NCI-H2227 treated with DMSO at 0.1 percent for 48 hours (cell line): ENCODE data around the gene SIGLEC9.
A peak's percentile ranks its signal among the peaks of the same experiment; 100 is the strongest.

Experiments
- DNase-seq: peaks from one replicate; lab custom pipeline; 2025; lab: John Stamatoyannopoulos, UW

Gene SIGLEC9

GRCh38 chr19:51124729-51125128, at the start of gene SIGLEC9:
SIGLEC9 (plus strand) TSS chr19:51124906; CDS start chr19:51124975, 69 bp downstream.
- DNase-seq = no peak

- no peak for DNase-seq
These were observed 48.7 kb upstream of the SIGLEC9 start for GRCh38 chr19:51075998-51076397.

GRCh38 chr19:51076631-51077213, 48.0 kb upstream of the SIGLEC9 start:
- DNase-seq = no peak

- no peak for DNase-seq
These were observed 46.6 kb upstream of the SIGLEC9 start for GRCh38 chr19:51078104-51078503.

- no peak for DNase-seq
These were observed 46.0 kb upstream of the SIGLEC9 start for GRCh38 chr19:51078731-51079130.

GRCh38 chr19:51079481-51080110, 45.1 kb upstream of the SIGLEC9 start:
- DNase-seq = no peak

- DNase-seq = no peak
These were observed 43.2 kb upstream of the SIGLEC9 start for GRCh38 chr19:51081476-51081875.

- DNase-seq = no peak
These were observed 42.1 kb upstream of the SIGLEC9 start, which contains the start of gene KLK14 for GRCh38 chr19:51082611-51083010. KLK14 (minus strand) TSS chr19:51082887; CDS start chr19:51082614, 273 bp downstream.

- DNase-seq = no peak
These were observed 41.5 kb upstream of the SIGLEC9 start for GRCh38 chr19:51083181-51083580.

- no peak for DNase-seq
These were observed 40.9 kb upstream of the SIGLEC9 start for GRCh38 chr19:51083783-51084182.

- DNase-seq = no peak
These were observed 40.2 kb upstream of the SIGLEC9 start for GRCh38 chr19:51084505-51084904.

GRCh38 chr19:51086153-51086850, 38.4 kb upstream of the SIGLEC9 start:
- DNase-seq = no peak

GRCh38 chr19:51089786-51090185, 34.9 kb upstream of the SIGLEC9 start:
- DNase-seq = no peak

- DNase-seq = no peak
These were observed 34.2 kb upstream of the SIGLEC9 start for GRCh38 chr19:51090471-51090870.

GRCh38 chr19:51091126-51091525, 33.6 kb upstream of the SIGLEC9 start:
- DNase-seq = no peak

- no peak for DNase-seq
These were observed 32.5 kb upstream of the SIGLEC9 start for GRCh38 chr19:51091895-51092873.

- no peak for DNase-seq
These were observed 31.6 kb upstream of the SIGLEC9 start for GRCh38 chr19:51093101-51093500.

- DNase-seq = no peak
These were observed 31.0 kb upstream of the SIGLEC9 start for GRCh38 chr19:51093510-51094345.

- DNase-seq = peak; percentile 1
These were observed 29.9 kb upstream of the SIGLEC9 start for GRCh38 chr19:51094696-51095279.

GRCh38 chr19:51096473-51097165, 28.1 kb upstream of the SIGLEC9 start:
- DNase-seq = no peak
